Measurements from ENCODE around the gene DCX. TPM values are rescaled to one million over a fixed set of nuclear protein-coding genes. Genes with fewer than 3 reads are reported as not detected.
"Not testable (repeated sequence)": the region's sequence is repeated elsewhere in the genome, so short reads cannot be mapped to it uniquely, and the experiment has no call there.

DCX gene
- polyA plus RNA-seq, 3 donors from 2014 or later, result not detected

DNA sequence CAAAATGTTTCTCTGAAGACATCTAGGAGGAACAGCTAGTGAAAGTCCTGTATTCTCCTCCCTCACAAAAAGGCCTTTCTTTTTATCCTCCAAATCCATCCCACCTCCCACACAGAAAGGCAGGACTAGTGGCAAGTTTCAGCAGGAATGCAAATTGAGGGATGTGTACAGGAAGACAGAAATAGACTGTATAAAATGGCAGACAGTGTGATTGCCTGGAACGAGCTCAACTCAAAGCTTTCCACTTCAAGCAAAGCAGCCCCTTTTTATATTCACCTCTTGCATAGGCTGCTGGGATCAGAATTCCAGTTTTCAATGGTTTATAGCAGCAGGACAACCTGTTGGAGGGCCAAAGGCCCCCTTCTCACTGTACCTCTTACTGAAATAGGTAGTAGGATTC lies 57.5 kb downstream of the DCX start:
- Mint-ChIP-seq H3K9me3 (no peaks in the 10 kb centered on the region), H3K36me3 (no peaks in the 10 kb centered on the region), H3K4me1 (no peaks in the 10 kb centered on the region), H3K4me3 (no peak overlapping the region), H3K27ac (no peak overlapping the region), H3K27me3 (ENCODE audit: low read depth in 3 of 3) (peaks cover 1 to 10% (median 5%) of the 10 kb centered on the region in 3 donors)
- DNase-seq, result no peak

DNA sequence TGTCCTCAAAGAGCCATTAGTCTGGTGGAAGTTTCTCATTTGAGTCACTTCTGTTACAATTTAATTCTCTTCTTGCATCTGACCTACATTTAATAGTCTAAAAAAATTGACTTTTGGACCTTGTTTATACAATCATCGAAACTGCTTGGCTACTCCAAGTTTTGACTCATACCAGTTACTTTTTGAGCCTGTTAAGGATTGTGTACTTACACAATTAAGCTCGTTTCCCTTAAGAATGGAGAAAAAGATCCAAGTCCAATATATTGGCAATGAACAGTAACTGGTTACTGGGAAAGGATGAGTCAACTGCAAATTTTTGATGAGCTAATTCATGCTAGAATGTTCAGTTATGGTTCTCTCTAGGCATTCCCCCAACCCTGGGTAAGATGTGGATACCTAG lies 58.2 kb downstream of the DCX start:
- DNase-seq, result no peak
- Mint-ChIP-seq H3K27me3 (ENCODE audit: low read depth in 3 of 3) (peaks cover 1 to 10% (median 5%) of the 10 kb centered on the region in 3 donors), H3K4me1 (no peaks in the 10 kb centered on the region), H3K4me3 (no peak overlapping the region), H3K9me3 (no peaks in the 10 kb centered on the region), H3K27ac (no peak overlapping the region), H3K36me3 (no peaks in the 10 kb centered on the region)

DNA sequence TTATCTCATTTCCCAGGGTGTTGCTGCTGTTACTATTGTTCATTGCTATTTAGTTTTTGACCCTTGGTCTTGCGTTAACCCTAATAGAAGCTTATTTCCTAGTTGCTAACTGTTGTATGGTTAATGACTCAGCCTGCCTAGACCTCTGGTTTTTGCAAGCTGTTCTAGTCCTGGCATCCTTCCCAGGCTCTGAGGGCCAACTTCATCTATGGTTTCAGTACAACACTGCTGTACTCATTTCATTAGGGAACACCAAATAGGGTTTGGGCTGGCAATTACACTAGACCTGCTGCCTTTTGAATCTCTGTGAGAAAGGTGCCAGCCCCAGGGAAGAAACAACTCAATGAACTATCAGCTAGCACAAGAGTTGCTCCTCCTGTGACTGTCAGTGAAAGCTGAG lies 59.6 kb downstream of the DCX start:
- H3K4me1 Mint-ChIP-seq, result no peaks in the 10 kb centered on the region
- no peaks in the 10 kb centered on the region for H3K9me3 Mint-ChIP-seq
- no peak overlapping the region for H3K4me3 Mint-ChIP-seq
- no peak for DNase-seq
- H3K36me3 Mint-ChIP-seq, result no peaks in the 10 kb centered on the region
- H3K27me3 Mint-ChIP-seq (ENCODE audit: low read depth in 3 of 3), result peaks cover 1 to 13% (median 5%) of the 10 kb centered on the region in 3 donors
- H3K27ac Mint-ChIP-seq, result no peak overlapping the region

DNA sequence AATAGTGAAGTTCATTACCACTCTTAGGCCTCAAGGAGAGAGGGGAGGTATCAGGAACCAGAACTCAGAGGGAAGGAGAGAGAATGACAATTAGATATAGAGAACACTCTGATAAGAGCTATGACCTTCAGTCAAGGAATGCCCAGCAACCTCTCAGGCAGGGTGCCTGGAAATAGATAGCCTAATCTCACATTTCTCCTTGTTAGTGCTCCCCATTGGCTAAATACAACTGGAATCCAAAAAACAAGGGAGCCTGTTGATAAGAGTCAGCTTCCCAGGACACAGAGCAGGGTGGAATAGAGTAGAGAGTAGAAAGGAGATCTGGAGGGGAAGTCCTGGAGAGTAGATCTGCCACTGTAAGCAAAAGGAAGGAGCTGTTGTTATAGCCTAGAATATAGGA lies 62.1 kb downstream of the DCX start:
- H3K9me3 Mint-ChIP-seq, result peaks cover 0 to 4% (median 0%) of the 10 kb centered on the region in 6 donors
- no peak overlapping the region for H3K27ac Mint-ChIP-seq
- no peaks in the 10 kb centered on the region for H3K4me1 Mint-ChIP-seq
- no peak for DNase-seq
- H3K4me3 Mint-ChIP-seq, result no peak overlapping the region
- H3K36me3 Mint-ChIP-seq, result no peaks in the 10 kb centered on the region
- peaks cover 1 to 13% (median 5%) of the 10 kb centered on the region in 3 donors for H3K27me3 Mint-ChIP-seq (ENCODE audit: low read depth in 3 of 3)

DNA sequence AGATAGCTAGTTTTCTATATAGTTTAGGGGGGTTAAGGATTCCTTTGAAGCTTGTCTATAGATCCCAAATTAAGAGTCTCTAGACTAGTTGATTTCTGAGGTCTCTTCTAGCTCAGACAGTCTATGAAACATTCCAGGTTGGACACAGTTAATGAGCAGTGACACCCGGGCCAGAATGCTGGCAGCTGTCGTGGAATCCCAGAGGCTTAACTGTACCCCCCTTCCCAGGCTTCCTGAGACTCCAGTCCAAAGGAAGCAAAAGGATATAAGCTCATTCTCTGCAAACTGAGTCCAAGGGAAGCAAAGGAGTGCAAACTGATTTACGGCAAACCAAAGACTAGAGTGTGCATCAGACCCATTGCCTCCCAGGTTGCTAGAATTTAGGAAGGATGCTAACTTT lies 62.9 kb downstream of the DCX start:
- DNase-seq, result no peak
- Mint-ChIP-seq H3K36me3 (no peaks in the 10 kb centered on the region), H3K4me3 (no peak overlapping the region), H3K27me3 (ENCODE audit: low read depth in 3 of 3) (peaks cover 1 to 13% (median 5%) of the 10 kb centered on the region in 3 donors), H3K27ac (no peak overlapping the region), H3K4me1 (no peaks in the 10 kb centered on the region), H3K9me3 (peaks cover 0 to 7% (median 0%) of the 10 kb centered on the region in 6 donors)

DNA sequence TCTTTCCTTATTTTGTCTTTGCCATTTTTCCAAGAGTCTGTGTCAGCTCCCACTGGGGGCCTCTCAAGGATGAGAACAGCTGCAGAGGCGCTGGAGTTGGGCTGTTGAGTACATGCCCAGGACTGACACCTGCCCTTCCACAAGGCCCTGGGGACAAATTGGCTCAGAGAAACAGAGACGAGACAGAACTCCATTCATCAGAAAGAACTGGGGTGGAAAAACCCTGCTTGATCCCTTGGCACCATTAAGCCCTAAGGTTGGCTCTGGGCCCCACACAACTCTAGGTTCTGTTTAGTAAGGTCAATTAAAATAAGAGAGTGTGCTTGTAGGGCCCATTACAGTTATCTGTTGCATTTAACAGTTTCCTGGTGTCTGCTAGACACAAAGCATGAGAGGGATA lies 63.6 kb downstream of the DCX start:
- Mint-ChIP-seq H3K27me3 (ENCODE audit: low read depth in 3 of 3) (peaks cover 1 to 13% (median 6%) of the 10 kb centered on the region in 3 donors), H3K9me3 (peaks cover 0 to 7% (median 0%) of the 10 kb centered on the region in 6 donors), H3K4me1 (no peaks in the 10 kb centered on the region), H3K4me3 (no peak overlapping the region), H3K27ac (no peak overlapping the region), H3K36me3 (no peaks in the 10 kb centered on the region)
- DNase-seq, result no peak

DNA sequence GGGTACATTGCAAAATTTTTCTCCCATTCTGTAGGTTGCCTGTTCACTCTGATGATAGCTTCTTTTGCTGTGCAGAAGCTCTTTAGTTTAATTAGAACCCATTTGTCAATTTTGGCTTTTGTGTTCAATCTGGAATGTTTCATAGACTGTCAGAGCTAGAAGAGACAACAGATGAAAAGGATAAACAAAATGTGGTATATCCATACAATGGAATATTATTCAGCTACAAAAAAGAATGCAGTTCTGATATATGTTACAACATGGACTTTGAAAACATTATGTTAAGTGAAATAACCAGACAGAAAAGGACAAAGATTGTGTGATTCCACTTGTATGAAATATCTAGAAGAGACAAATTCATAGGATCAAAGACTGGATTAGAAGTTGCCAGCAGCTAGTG lies 65.8 kb downstream of the DCX start:
- not testable (repeated sequence) for H3K9me3 Mint-ChIP-seq; H3K4me3 Mint-ChIP-seq; H3K27ac Mint-ChIP-seq; H3K4me1 Mint-ChIP-seq; H3K27me3 Mint-ChIP-seq (ENCODE audit: low read depth in 3 of 3); DNase-seq; H3K36me3 Mint-ChIP-seq

DNA sequence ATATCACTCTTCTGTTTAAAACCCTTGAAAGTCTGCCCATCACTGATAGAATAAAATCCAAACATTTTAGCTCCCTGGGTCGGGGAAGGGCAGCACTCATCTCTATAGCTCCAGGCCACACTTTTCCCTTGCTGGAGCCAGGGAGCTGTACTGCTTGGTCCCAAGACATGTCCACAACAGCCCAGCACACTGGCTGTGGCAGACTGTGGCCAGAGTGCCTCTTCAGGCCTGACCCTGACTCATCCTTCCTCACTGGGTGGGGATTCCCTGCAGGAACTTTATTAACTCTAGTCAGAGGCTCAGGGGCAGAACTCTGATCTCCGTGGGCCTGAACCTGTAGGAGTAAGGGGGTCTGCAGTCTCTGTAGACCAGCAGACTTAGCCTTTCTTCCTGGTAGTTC lies 71.9 kb downstream of the DCX start:
- H3K9me3 Mint-ChIP-seq, result peaks cover 0 to 12% (median 1%) of the 10 kb centered on the region in 6 donors
- peaks cover 2 to 8% (median 4%) of the 10 kb centered on the region in 3 donors for H3K27me3 Mint-ChIP-seq (ENCODE audit: low read depth in 3 of 3)
- no peaks in the 10 kb centered on the region for H3K4me1 Mint-ChIP-seq
- no peak overlapping the region for H3K4me3 Mint-ChIP-seq
- DNase-seq, result no peak
- H3K27ac Mint-ChIP-seq, result no peak overlapping the region
- H3K36me3 Mint-ChIP-seq, result no peaks in the 10 kb centered on the region

DNA sequence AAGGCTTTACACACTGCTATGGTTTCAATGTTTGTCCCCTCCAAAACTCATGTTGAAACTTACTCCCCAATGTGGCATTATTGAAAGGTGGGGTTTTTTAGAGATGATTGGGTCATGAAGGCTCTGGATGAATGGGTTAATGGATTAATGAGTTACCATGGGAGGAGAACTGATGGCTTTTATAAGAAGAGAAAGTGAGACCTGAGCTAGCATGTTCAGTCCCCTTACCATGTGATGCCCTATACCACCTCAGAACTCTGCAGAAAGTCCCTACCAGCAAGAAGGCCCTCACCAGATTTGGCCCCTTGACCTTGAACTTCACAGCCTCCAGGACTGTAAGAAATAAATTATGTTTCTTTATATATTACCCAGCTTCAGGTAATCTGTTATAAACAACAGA lies 72.8 kb downstream of the DCX start:
- Mint-ChIP-seq H3K4me1 (no peaks in the 10 kb centered on the region), H3K36me3 (no peaks in the 10 kb centered on the region)
- no peak for DNase-seq

DNA sequence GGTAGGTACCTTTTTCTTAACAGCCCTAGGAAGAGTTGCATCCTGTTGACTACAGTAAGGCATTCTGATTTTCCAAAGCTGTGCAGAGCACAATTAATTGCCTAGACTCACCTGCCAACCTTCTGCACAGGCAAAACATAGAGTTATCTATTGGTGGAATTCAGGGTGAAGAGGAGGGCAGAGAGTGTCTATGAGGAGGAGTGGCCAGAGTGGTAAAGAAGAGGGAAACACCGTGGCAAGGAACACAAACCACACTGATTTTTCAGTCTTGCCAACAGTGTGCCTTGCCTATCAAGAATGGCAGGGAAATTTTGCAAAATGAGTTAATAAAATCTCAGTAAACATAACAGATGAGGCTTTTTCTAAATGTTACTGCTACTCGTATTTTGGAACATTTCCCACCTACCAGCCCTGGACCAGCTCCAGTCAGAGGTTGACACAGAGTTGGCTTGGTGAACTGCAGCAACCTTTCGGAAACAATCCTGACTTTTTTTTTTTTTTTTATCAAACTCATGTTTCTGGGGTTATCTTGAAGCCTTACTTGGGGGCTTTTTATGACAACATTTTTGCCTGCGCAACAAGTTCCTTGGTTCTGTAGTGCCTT lies 73.8 kb downstream of the DCX start:
- no peaks in the 10 kb centered on the region for H3K36me3 Mint-ChIP-seq
- no peak overlapping the region for H3K4me3 Mint-ChIP-seq
- H3K9me3 Mint-ChIP-seq, result peaks cover 0 to 7% (median under 1%) of the 10 kb centered on the region in 6 donors
- DNase-seq, result no peak
- H3K4me1 Mint-ChIP-seq, result no peaks in the 10 kb centered on the region
- H3K27me3 Mint-ChIP-seq (ENCODE audit: low read depth in 3 of 3), result peaks cover 2 to 8% (median 2%) of the 10 kb centered on the region in 3 donors
- H3K27ac Mint-ChIP-seq, result no peak overlapping the region

More for the DNA sequence above, 72.8 kb downstream of the DCX start:
- H3K27me3 Mint-ChIP-seq (ENCODE audit: low read depth in 3 of 3), result peaks cover 2 to 8% (median 4%) of the 10 kb centered on the region in 3 donors
- peaks cover 0 to 7% (median under 1%) of the 10 kb centered on the region in 6 donors for H3K9me3 Mint-ChIP-seq
- H3K27ac Mint-ChIP-seq, result no peak overlapping the region
- no peak overlapping the region for H3K4me3 Mint-ChIP-seq

DNA sequence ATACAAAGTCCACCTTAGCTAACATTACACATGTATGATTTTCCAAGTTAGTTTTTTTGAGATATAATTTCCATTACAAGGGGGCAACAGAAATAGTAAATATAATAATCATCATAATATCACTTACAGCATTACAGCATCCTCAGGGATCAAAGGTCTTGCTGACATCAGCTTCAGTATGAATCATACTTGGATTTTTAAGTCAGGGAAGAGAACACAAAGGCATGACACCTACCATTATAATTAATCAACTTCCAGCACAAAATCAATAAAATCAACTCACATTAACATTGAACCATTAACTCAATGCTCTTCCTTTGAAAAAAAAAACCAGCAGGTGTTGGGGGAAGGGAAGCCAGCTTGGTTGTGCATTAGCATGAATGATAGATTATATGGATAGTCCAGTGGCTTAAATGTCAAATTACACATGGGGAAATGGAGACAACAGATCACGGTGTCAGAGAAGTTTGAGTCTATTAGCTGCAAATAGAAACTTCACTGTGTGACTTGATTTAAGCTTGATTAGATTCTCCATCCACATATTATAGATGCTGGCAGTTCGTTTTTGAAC lies 74.8 kb downstream of the DCX start:
- no peaks in the 10 kb centered on the region for H3K4me1 Mint-ChIP-seq

DNA sequence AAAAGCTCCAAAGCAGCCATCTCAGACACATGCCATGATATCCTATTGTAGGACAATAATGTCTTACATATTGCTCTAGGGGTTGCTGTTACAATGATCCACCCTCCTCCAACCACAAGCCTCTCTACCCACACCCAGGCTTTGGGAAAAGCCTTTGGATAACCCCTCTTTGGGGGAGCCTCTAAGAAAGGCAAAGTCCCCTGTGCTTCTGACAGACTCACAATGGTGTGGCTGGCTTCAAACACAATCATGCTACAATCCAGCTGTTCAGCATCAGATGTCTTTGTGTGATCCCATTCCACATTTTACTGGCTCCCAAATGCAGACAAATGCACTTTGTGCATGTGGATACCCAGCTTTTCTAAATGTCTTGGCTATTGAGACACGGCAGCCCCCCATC lies 75.9 kb downstream of the DCX start:
- peaks cover 0 to 10% (median under 1%) of the 10 kb centered on the region in 6 donors for H3K9me3 Mint-ChIP-seq
- H3K27ac Mint-ChIP-seq, result no peak overlapping the region
- no peaks in the 10 kb centered on the region for H3K36me3 Mint-ChIP-seq
- H3K4me1 Mint-ChIP-seq, result no peaks in the 10 kb centered on the region
- H3K27me3 Mint-ChIP-seq (ENCODE audit: low read depth in 3 of 3), result peaks cover 0 to 8% (median 2%) of the 10 kb centered on the region in 3 donors
- no peak for DNase-seq
- no peak overlapping the region for H3K4me3 Mint-ChIP-seq

More for the DNA sequence above, 74.8 kb downstream of the DCX start:
- no peak for DNase-seq
- Mint-ChIP-seq H3K36me3 (no peaks in the 10 kb centered on the region), H3K27me3 (ENCODE audit: low read depth in 3 of 3) (peaks cover 0 to 6% (median 2%) of the 10 kb centered on the region in 3 donors), H3K4me3 (no peak overlapping the region), H3K27ac (no peak overlapping the region), H3K9me3 (peaks cover 0 to 10% (median under 1%) of the 10 kb centered on the region in 6 donors)

DNA sequence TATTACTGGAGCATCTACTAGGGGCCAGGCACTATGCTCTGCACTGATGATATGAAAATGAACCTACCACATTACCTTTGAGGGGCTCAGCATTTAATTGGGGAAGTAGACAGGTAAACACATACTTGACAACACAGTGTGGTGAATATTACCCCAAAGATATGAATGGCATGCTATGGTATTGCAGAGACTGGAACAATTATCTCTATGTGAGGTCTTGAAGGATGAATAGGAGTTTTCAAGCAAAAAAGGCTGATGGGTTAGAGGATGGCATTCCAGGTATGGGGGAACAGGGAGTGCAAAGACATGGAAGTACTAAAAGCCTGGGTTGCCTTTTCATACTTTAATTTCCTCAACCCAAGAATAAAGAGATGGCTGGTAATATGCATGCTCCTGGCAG lies 82.6 kb downstream of the DCX start:
- no peaks in the 10 kb centered on the region for H3K36me3 Mint-ChIP-seq
- H3K4me3 Mint-ChIP-seq, result no peak overlapping the region
- no peak for DNase-seq
- no peaks in the 10 kb centered on the region for H3K4me1 Mint-ChIP-seq
- H3K27me3 Mint-ChIP-seq (ENCODE audit: low read depth in 3 of 3), result peaks cover 0 to 4% (median 2%) of the 10 kb centered on the region in 3 donors
- H3K9me3 Mint-ChIP-seq, result peaks cover 0 to 3% (median under 1%) of the 10 kb centered on the region in 6 donors
- H3K27ac Mint-ChIP-seq, result no peak overlapping the region

DNA sequence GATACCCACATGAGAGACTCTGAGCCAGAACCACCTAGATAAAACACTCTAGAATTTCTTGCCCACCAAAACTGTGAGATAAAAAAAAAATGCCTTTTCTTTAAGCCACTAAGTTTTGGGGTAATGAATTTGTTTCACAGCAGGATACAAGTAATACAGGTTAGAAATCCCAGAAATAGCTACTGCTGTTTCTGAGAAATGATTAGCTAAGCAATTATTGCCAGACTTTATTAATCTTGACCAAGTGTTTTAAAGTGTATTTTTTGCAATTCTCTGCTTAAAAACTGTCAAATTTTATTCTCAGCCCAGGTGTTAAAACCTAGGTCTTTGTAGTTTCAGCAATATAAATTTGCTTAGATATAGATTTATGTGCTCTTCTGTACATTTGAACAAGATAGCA lies 83.1 kb downstream of the DCX start:
- H3K9me3 Mint-ChIP-seq, result peaks cover 0 to 3% (median under 1%) of the 10 kb centered on the region in 6 donors
- no peak overlapping the region for H3K27ac Mint-ChIP-seq
- no peak for DNase-seq
- peaks cover 0 to 5% (median 4%) of the 10 kb centered on the region in 3 donors for H3K27me3 Mint-ChIP-seq (ENCODE audit: low read depth in 3 of 3)
- no peaks in the 10 kb centered on the region for H3K36me3 Mint-ChIP-seq
- no peaks in the 10 kb centered on the region for H3K4me1 Mint-ChIP-seq
- no peak overlapping the region for H3K4me3 Mint-ChIP-seq
